Neural progenitor cell (in vitro differentiated cells): ENCODE results near the gene OR52D1. TPM values are rescaled to one million over a fixed set of nuclear protein-coding genes. Genes with fewer than 3 reads are reported as not detected.

ENCODE experiments used
- DNase-seq: peaks from one replicate; pipeline ENCODE4 v3.0.0-alpha.2; 2016; ENCODE audit warnings: low spot score
- H2AFZ ChIP-seq: fragments of 200-600 bp; sonication (generic); replicated peaks from 2 replicates; pipeline ENCODE4 v1.6.1; 2016; ENCODE audit warnings: antibody characterized with exemption
- H3F3A ChIP-seq: fragments of 200-600 bp; sonication (generic); 2 replicates; pipeline ENCODE4 v1.6.1; 2016; ENCODE audit warnings: antibody characterized with exemption, low read depth
- H3K27ac ChIP-seq: fragments of 200-600 bp; sonication (generic); 2 replicates; pipeline ENCODE4 v1.5.1; 2016; ENCODE audit warnings: mild to moderate bottlenecking
- H3K27me3 ChIP-seq: fragments of 200-600 bp; sonication (generic); 2 replicates; pipeline ENCODE4 v1.6.1; 2016; ENCODE audit warnings: mild to moderate bottlenecking, moderate library complexity
- H3K36me3 ChIP-seq: fragments of 200-600 bp; sonication (generic); 2 replicates; pipeline ENCODE4 v1.5.1; 2016
- H3K4me1 ChIP-seq: fragments of 200-600 bp; sonication (generic); 2 replicates; pipeline ENCODE4 v1.6.1; 2016; ENCODE audit warnings: mixed run types
- H3K4me2 ChIP-seq: fragments of 200-600 bp; sonication (generic); 2 replicates; pipeline ENCODE4 v1.6.1; 2016
- H3K4me3 ChIP-seq: fragments of 200-600 bp; sonication (generic); 2 replicates; pipeline ENCODE4 v1.5.1; 2016
- H3K79me2 ChIP-seq: fragments of 200-600 bp; sonication (generic); 2 replicates; pipeline ENCODE4 v1.6.1; 2016; ENCODE audit warnings: low read depth
- H3K9ac ChIP-seq: fragments of 200-600 bp; sonication (generic); 2 replicates; pipeline ENCODE4 v1.6.1; 2016
- H3K9me3 ChIP-seq: fragments of 200-600 bp; sonication (generic); 2 replicates; pipeline ENCODE4 v1.5.1; 2016; ENCODE audit warnings: low read depth
- H4K20me1 ChIP-seq: fragments of 200-600 bp; sonication (generic); 2 replicates; pipeline ENCODE4 v1.6.1; 2016; ENCODE audit warnings: low read depth
- H3K27ac Mint-ChIP-seq: 3 replicates; pipeline ENCODE4 v1.8.0; 2021; ENCODE audit warnings: mixed read lengths
- H3K27me3 Mint-ChIP-seq: 2 replicates; pipeline ENCODE4 v1.8.0; 2022; ENCODE audit warnings: low read depth, mild to moderate bottlenecking, inconsistent platforms, moderate library complexity, mixed read lengths; ENCODE audit not compliant: insufficient read depth
- H3K36me3 Mint-ChIP-seq: 3 replicates; pipeline ENCODE4 v1.8.0; 2021; ENCODE audit warnings: mixed read lengths
- H3K4me1 Mint-ChIP-seq: 3 replicates; pipeline ENCODE4 v1.8.0; 2021; ENCODE audit warnings: mixed read lengths
- H3K4me3 Mint-ChIP-seq: 3 replicates; pipeline ENCODE4 v1.8.0; 2021; ENCODE audit warnings: mild to moderate bottlenecking, moderate library complexity, mixed read lengths
- H3K9me3 Mint-ChIP-seq: 3 replicates; pipeline ENCODE4 v1.8.0; 2020; ENCODE audit warnings: mixed read lengths
- CTCF ChIP-seq: fragments of 200-600 bp; sonication (generic); IDR thresholded peaks from 2 replicates; pipeline ENCODE4 v1.5.1; 2017; ENCODE audit warnings: antibody characterized with exemption, mild to moderate bottlenecking
- EZH2 ChIP-seq: fragments of 200-600 bp; sonication (generic); IDR thresholded peaks from 2 replicates; pipeline ENCODE4 v1.6.1; 2017; ENCODE audit warnings: antibody characterized with exemption, mild to moderate bottlenecking, moderate library complexity
- EZH2phosphoT487 ChIP-seq: fragments of 200-600 bp; sonication (generic); IDR thresholded peaks from 2 replicates; pipeline ENCODE4 v1.6.1; 2017; ENCODE audit warnings: antibody characterized with exemption
- total RNA-seq: library from RNA; depleted of rRNA; stranded (reverse); fragments of >200 nt; gene quantifications from 2 replicates; pipeline ENCODE4 v1.2.3, GENCODE V29; 2015; ENCODE audit warnings: low replicate concordance

OR52D1 gene
- total RNA-seq, 1 donor from 2014 or later, result not detected

DNA sequence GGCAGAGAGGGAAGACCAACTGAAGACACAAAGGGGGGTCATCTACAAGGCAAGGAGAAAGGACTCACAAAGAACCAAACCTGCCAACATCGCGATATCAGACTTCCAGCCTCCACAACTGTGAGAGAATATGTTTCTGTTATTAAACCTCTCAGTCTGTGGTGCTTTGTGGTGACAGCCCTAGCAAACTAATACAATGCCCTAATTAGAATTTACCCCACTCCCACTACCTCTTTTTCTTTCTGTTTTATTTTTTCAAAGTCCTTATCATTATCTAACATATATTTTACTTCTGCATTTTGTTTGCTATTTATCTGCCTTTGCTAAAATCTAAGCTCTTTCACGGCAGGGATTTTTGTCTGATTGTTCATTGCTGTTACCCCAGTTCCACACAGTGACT lies 2.5 kb upstream of the OR52D1 start:
- no peak overlapping the region for H2AFZ ChIP-seq
- H3K4me3 Mint-ChIP-seq, result no peak overlapping the region
- H3K27me3 ChIP-seq, result no peaks in the 10 kb centered on the region
- no peak overlapping the region for H3K4me2 ChIP-seq
- H3F3A ChIP-seq, result no peaks in the 10 kb centered on the region
- H3K36me3 ChIP-seq, result no peaks in the 10 kb centered on the region
- TF ChIP-seq EZH2, result no peak
- no peak for TF ChIP-seq EZH2phosphoT487
- no peak for TF ChIP-seq CTCF
- H3K9me3 Mint-ChIP-seq, result no peaks in the 10 kb centered on the region
- no peak overlapping the region for H3K4me3 ChIP-seq
- no peak overlapping the region for H3K9ac ChIP-seq
- H3K9me3 ChIP-seq, result no peaks in the 10 kb centered on the region
- no peaks in the 10 kb centered on the region for H3K36me3 Mint-ChIP-seq
- no peaks in the 10 kb centered on the region for H4K20me1 ChIP-seq
- no peak overlapping the region for H3K27ac ChIP-seq
- no peak overlapping the region for H3K27ac Mint-ChIP-seq
- peaks cover 4% of the 10 kb centered on the region for H3K4me1 ChIP-seq
- no peaks in the 10 kb centered on the region for H3K79me2 ChIP-seq
- no peak for DNase-seq
- no peaks in the 10 kb centered on the region for H3K4me1 Mint-ChIP-seq
- no peaks in the 10 kb centered on the region for H3K27me3 Mint-ChIP-seq

- no peak overlapping the region for H3K27ac Mint-ChIP-seq
- no peak overlapping the region for H3K4me3 ChIP-seq
- H3K79me2 ChIP-seq, result no peaks in the 10 kb centered on the region
- H3K4me2 ChIP-seq, result no peak overlapping the region
- no peak overlapping the region for H2AFZ ChIP-seq
- H3K9ac ChIP-seq, result no peak overlapping the region
- no peaks in the 10 kb centered on the region for H3K27me3 Mint-ChIP-seq
- H3K9me3 Mint-ChIP-seq, result no peaks in the 10 kb centered on the region
- H4K20me1 ChIP-seq, result no peaks in the 10 kb centered on the region
- no peak overlapping the region for H3K4me3 Mint-ChIP-seq
- no peaks in the 10 kb centered on the region for H3K27me3 ChIP-seq
- no peaks in the 10 kb centered on the region for H3K9me3 ChIP-seq
- H3K4me1 Mint-ChIP-seq, result no peaks in the 10 kb centered on the region
- no peak overlapping the region for H3K27ac ChIP-seq
- no peaks in the 10 kb centered on the region for H3K36me3 Mint-ChIP-seq
- H3K4me1 ChIP-seq, result peaks cover 4% of the 10 kb centered on the region
- no peak for DNase-seq
- TF ChIP-seq EZH2phosphoT487 (no peak), CTCF (no peak), EZH2 (no peak)
- no peaks in the 10 kb centered on the region for H3F3A ChIP-seq
- no peaks in the 10 kb centered on the region for H3K36me3 ChIP-seq
These were observed 2.1 kb upstream of the OR52D1 start for GRCh38 chr11:5486421-5486820.

DNA sequence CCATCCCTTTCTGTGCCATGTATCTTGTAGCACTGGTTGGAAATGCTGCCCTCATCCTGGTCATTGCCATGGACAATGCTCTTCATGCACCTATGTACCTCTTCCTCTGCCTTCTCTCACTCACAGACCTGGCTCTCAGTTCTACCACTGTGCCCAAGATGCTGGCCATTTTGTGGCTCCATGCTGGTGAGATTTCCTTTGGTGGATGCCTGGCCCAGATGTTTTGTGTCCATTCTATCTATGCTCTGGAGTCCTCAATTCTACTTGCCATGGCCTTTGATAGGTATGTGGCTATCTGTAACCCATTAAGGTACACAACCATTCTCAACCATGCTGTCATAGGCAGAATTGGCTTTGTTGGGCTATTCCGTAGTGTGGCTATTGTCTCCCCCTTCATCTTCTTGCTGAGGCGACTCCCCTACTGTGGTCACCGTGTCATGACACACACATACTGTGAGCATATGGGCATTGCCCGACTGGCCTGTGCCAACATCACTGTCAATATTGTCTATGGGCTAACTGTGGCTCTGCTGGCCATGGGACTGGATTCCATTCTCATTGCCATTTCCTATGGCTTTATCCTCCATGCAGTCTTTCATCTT lies 414 bp downstream of the OR52D1 start:
- Histone ChIP-seq H3F3A (no peaks in the 10 kb centered on the region), H3K4me1 (peaks cover 4% of the 10 kb centered on the region), H3K79me2 (no peaks in the 10 kb centered on the region), H3K4me3 (no peak overlapping the region), H3K9me3 (no peaks in the 10 kb centered on the region), H3K36me3 (no peaks in the 10 kb centered on the region), H3K4me2 (no peak overlapping the region), H3K27ac (no peak overlapping the region), H3K27me3 (no peaks in the 10 kb centered on the region), H2AFZ (no peak overlapping the region), H4K20me1 (no peaks in the 10 kb centered on the region), H3K9ac (no peak overlapping the region)
- Mint-ChIP-seq H3K27ac (no peak overlapping the region), H3K36me3 (no peaks in the 10 kb centered on the region), H3K27me3 (no peaks in the 10 kb centered on the region), H3K4me1 (no peaks in the 10 kb centered on the region), H3K4me3 (no peak overlapping the region), H3K9me3 (no peaks in the 10 kb centered on the region)
- no peak for DNase-seq
- TF ChIP-seq EZH2phosphoT487, result no peak
- TF ChIP-seq EZH2, result no peak
- TF ChIP-seq CTCF, result no peak
